H9 (cell line): Measurements from ENCODE around the gene DCAF15. TPM values are rescaled to one million over a fixed set of nuclear protein-coding genes. Genes with fewer than 3 reads are reported as not detected.

Source experiments
- DNase-seq: peaks from one replicate; pipeline ENCODE4 v3.0.0-alpha.2; 2017
- H2AFZ ChIP-seq: one replicate; pipeline ENCODE4 v1.6.1; 2013; ENCODE audit warnings: mild to moderate bottlenecking, low read length, control low read depth, moderate library complexity
- H2AK5ac ChIP-seq: 2 replicates; pipeline ENCODE4 v1.6.1; 2013; ENCODE audit warnings: low read length, control low read depth, mixed read lengths; ENCODE audit not compliant: insufficient read length
- H2BK120ac ChIP-seq: one replicate; pipeline ENCODE4 v1.6.1; 2013; ENCODE audit warnings: low read depth, mild to moderate bottlenecking, low read length, control low read depth, inconsistent platforms; ENCODE audit not compliant: poor library complexity, severe bottlenecking
- H2BK12ac ChIP-seq: 2 replicates; pipeline ENCODE4 v1.6.1; 2013; ENCODE audit warnings: low read length, control low read depth, mixed read lengths, low read depth; ENCODE audit not compliant: insufficient read length
- H2BK15ac ChIP-seq: 2 replicates; pipeline ENCODE4 v1.6.1; 2013; ENCODE audit warnings: low read depth, low read length, control low read depth
- H2BK20ac ChIP-seq: one replicate; pipeline ENCODE4 v1.6.1; 2013; ENCODE audit warnings: low read depth, mild to moderate bottlenecking, low read length, control low read depth, inconsistent platforms; ENCODE audit not compliant: poor library complexity, severe bottlenecking
- H2BK5ac ChIP-seq: 2 replicates; pipeline ENCODE4 v1.6.1; 2013; ENCODE audit warnings: low read length, control low read depth, mixed read lengths; ENCODE audit not compliant: insufficient read length
- H3K14ac ChIP-seq: 2 replicates; pipeline ENCODE4 v1.6.1; 2013; ENCODE audit warnings: low read length, control low read depth; ENCODE audit not compliant: insufficient read depth
- H3K18ac ChIP-seq: 2 replicates; pipeline ENCODE4 v1.6.1; 2013; ENCODE audit warnings: low read depth, mild to moderate bottlenecking, mixed read lengths, low read length, control low read depth; ENCODE audit not compliant: insufficient read length
- H3K23ac ChIP-seq: 2 replicates; pipeline ENCODE4 v1.6.1; 2013; ENCODE audit warnings: low read length, control low read depth, mixed read lengths, low read depth; ENCODE audit not compliant: insufficient read length
- H3K23me2 ChIP-seq: 2 replicates; pipeline ENCODE4 v1.6.1; 2013; ENCODE audit warnings: low read depth, mild to moderate bottlenecking, mixed read lengths, low read length, control low read depth; ENCODE audit not compliant: insufficient read length, poor library complexity, severe bottlenecking
- H3K27ac ChIP-seq: 2 replicates; pipeline ENCODE4 v1.5.1; 2013; ENCODE audit warnings: low read length, control low read depth, mixed read lengths, low read depth; ENCODE audit not compliant: insufficient read length
- H3K27me3 ChIP-seq: 2 replicates; pipeline ENCODE4 v1.6.1; 2013; ENCODE audit warnings: low read length, control low read depth, inconsistent platforms; ENCODE audit not compliant: insufficient read depth
- H3K4ac ChIP-seq: 2 replicates; pipeline ENCODE4 v1.6.1; 2013; ENCODE audit warnings: low read depth, mild to moderate bottlenecking, control low read depth, inconsistent platforms, low read length, moderate library complexity
- H3K4me1 ChIP-seq: 2 replicates; pipeline ENCODE4 v1.6.1; 2013; ENCODE audit warnings: low read length, control low read depth, inconsistent platforms; ENCODE audit not compliant: insufficient read depth
- H3K4me2 ChIP-seq: 2 replicates; pipeline ENCODE4 v1.6.1; 2013; ENCODE audit warnings: low read length, control low read depth, mixed read lengths; ENCODE audit not compliant: insufficient read length, insufficient read depth
- H3K56ac ChIP-seq: 2 replicates; pipeline ENCODE4 v1.6.1; 2013; ENCODE audit warnings: low read depth, mild to moderate bottlenecking, mixed read lengths, low read length, control low read depth; ENCODE audit not compliant: insufficient read length
- H3K79me1 ChIP-seq: 2 replicates; pipeline ENCODE4 v1.6.1; 2013; ENCODE audit warnings: low read depth, mild to moderate bottlenecking, moderate library complexity, low read length, control low read depth, inconsistent platforms; ENCODE audit not compliant: insufficient read depth, poor library complexity, severe bottlenecking
- H3K79me2 ChIP-seq: 2 replicates; pipeline ENCODE4 v1.6.1; 2013; ENCODE audit warnings: low read length, control low read depth, inconsistent platforms; ENCODE audit not compliant: insufficient read depth
- H3K9ac ChIP-seq: 2 replicates; pipeline ENCODE4 v1.6.1; 2013; ENCODE audit warnings: low read length, control low read depth, mixed read lengths; ENCODE audit not compliant: insufficient read length; ENCODE audit errors: extremely low read depth
- H3K9me3 ChIP-seq: one replicate; pipeline ENCODE4 v1.6.1; 2013; ENCODE audit warnings: low read depth, low read length, inconsistent platforms; ENCODE audit not compliant: control insufficient read depth
- H3T11ph ChIP-seq: one replicate; pipeline ENCODE4 v1.6.1; 2013; ENCODE audit warnings: mild to moderate bottlenecking, low read length, control low read depth, inconsistent platforms
- H4K20me1 ChIP-seq: one replicate; pipeline ENCODE4 v1.6.1; 2013; ENCODE audit not compliant: control insufficient read depth, insufficient read length, insufficient read depth
- H4K5ac ChIP-seq: 2 replicates; pipeline ENCODE4 v1.6.1; 2013; ENCODE audit warnings: low read depth, mild to moderate bottlenecking, mixed read lengths, low read length, control low read depth; ENCODE audit not compliant: insufficient read length
- H4K8ac ChIP-seq: replicated peaks from 2 replicates; pipeline ENCODE4 v1.6.1; 2013; ENCODE audit warnings: low read length, control low read depth, mixed read lengths, low read depth; ENCODE audit not compliant: insufficient read length
- H4K91ac ChIP-seq: 2 replicates; pipeline ENCODE4 v1.6.1; 2013; ENCODE audit warnings: low read depth, mild to moderate bottlenecking, moderate library complexity, mixed read lengths, low read length, control low read depth; ENCODE audit not compliant: insufficient read length
- H3K27ac Mint-ChIP-seq, 3 experiments: 2 replicates in 2 of 3; 3 replicates in 1 of 3; pipeline ENCODE4 v1.8.0; 2020 to 2021; ENCODE audit warnings: mixed read lengths in 3 of 3, mild to moderate bottlenecking in 1 of 3, moderate library complexity in 1 of 3
- H3K27me3 Mint-ChIP-seq: 2 replicates; pipeline ENCODE4 v1.8.0; 2021; ENCODE audit warnings: low read depth, mild to moderate bottlenecking, moderate library complexity, mixed read lengths
- H3K36me3 Mint-ChIP-seq, 3 experiments: 2 replicates in 2 of 3; 3 replicates in 1 of 3; pipeline ENCODE4 v1.8.0; 2020 to 2021; ENCODE audit warnings: low read depth in 3 of 3, mixed read lengths in 3 of 3; ENCODE audit not compliant: insufficient read depth in 1 of 3
- H3K4me1 Mint-ChIP-seq, 2 experiments: 2 replicates each; pipeline ENCODE4 v1.8.0; 2020; ENCODE audit warnings: mixed read lengths in 2 of 2
- H3K4me3 Mint-ChIP-seq, 2 experiments: 2 replicates in 1 of 2; 3 replicates in 1 of 2; pipeline ENCODE4 v1.8.0; 2020 to 2021; ENCODE audit warnings: mild to moderate bottlenecking in 2 of 2, mixed read lengths in 2 of 2, moderate library complexity in 1 of 2
- H3K9me3 Mint-ChIP-seq, 2 experiments: 2 replicates in 1 of 2; 3 replicates in 1 of 2; pipeline ENCODE4 v1.8.0; 2020; ENCODE audit warnings: mild to moderate bottlenecking in 2 of 2, mixed read lengths in 2 of 2, moderate library complexity in 1 of 2
- WGBS: extraction: QIAGEN DNeasy Blood & Tissue Kit; methylation state at CpG from one replicate; pipeline ENCODE4 v1.1.7; 2013; ENCODE audit warnings: missing lambda C conversion rate, low lambda C conversion rate, mixed read lengths; ENCODE audit not compliant: insufficient read length; ENCODE audit errors: extremely low coverage; 5-methylcytosine and 5-hydroxymethylcytosine counted together
- total RNA-seq: library from RNA; stranded (reverse); gene quantifications from 2 replicates; pipeline ENCODE4 v1.2.1, GENCODE V29; 2021
- TF ChIP-seq, protein P1 (sequence below): fragments of 200-600 bp; sonication (generic); conservative IDR thresholded peaks from 3 replicates; pipeline ENCODE4 v1.8.0; 2021; ENCODE audit warnings: antibody characterized with exemption, mild to moderate bottlenecking

Gene DCAF15
- total RNA-seq, 1 experiment from 2014 or later = 82.5 TPM

DNA sequence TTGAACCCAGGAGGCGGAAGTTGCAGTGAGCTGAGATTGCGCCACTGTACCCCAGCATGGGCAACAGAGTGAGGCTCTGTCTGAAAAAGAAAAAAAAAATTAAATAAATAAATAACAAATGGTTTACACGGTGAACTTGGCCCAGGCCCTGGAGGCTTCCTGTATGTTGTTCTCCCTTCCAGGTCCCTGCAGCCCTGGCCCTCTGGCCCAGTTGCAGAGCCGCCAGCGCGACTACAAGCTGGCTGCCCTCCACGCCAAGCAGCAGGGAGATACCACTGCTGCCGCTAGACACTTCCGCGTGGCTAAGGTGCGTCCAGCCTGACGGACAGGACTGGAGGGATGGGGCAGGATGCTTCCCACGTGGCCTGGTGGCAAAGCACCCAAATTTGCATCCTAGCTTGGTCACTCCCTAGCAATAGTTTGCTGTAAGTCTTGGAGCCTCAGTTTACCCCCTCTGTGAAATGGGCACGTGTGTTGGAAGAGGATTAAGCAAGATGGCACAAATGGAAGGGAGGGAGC is 34.4 kb upstream of the DCAF15 start:
- H3K4me1 Mint-ChIP-seq = no peaks in the 10 kb centered on the region
- Histone ChIP-seq H4K8ac (no peak overlapping the region), H3K4me2 (no peak overlapping the region), H3K79me1 (no peaks in the 10 kb centered on the region), H3K27ac (no peak overlapping the region), H3K4ac (no peak overlapping the region), H3K9ac (no peak overlapping the region), H3K23me2 (no peaks in the 10 kb centered on the region), H2BK15ac (no peak overlapping the region), H2AK5ac (no peak overlapping the region), H3K23ac (no peak overlapping the region), H3K79me2 (no peaks in the 10 kb centered on the region), H3K56ac (no peak overlapping the region), H3K14ac (no peak overlapping the region), H2AFZ (no peak overlapping the region), H3K27me3 (no peaks in the 10 kb centered on the region), H2BK12ac (no peak overlapping the region), H4K91ac (no peak overlapping the region), H2BK20ac (no peak overlapping the region), H2BK120ac (no peak overlapping the region), H4K5ac (no peak overlapping the region), H3K4me1 (no peaks in the 10 kb centered on the region), H3T11ph (no peak overlapping the region), H3K9me3 (peaks cover 6% of the 10 kb centered on the region), H2BK5ac (no peak overlapping the region), H4K20me1 (no peaks in the 10 kb centered on the region), H3K18ac (no peak overlapping the region)
- H3K27me3 Mint-ChIP-seq = no peaks in the 10 kb centered on the region
- no CpG with 5 or more reads among the region's 14 CpGs for WGBS
- TF ChIP-seq, protein P1, sequence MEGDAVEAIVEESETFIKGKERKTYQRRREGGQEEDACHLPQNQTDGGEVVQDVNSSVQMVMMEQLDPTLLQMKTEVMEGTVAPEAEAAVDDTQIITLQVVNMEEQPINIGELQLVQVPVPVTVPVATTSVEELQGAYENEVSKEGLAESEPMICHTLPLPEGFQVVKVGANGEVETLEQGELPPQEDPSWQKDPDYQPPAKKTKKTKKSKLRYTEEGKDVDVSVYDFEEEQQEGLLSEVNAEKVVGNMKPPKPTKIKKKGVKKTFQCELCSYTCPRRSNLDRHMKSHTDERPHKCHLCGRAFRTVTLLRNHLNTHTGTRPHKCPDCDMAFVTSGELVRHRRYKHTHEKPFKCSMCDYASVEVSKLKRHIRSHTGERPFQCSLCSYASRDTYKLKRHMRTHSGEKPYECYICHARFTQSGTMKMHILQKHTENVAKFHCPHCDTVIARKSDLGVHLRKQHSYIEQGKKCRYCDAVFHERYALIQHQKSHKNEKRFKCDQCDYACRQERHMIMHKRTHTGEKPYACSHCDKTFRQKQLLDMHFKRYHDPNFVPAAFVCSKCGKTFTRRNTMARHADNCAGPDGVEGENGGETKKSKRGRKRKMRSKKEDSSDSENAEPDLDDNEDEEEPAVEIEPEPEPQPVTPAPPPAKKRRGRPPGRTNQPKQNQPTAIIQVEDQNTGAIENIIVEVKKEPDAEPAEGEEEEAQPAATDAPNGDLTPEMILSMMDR = no peak
- DNase-seq = no peak
- peaks cover 8 to 12% of the 10 kb centered on the region in 2 experiments; a peak in 4 of 5 replicates for H3K9me3 Mint-ChIP-seq
- H3K4me3 Mint-ChIP-seq = no peak overlapping the region
- peaks cover 32 to 83% (median 57%) of the 10 kb centered on the region in 3 experiments for H3K36me3 Mint-ChIP-seq
- no peak overlapping the region for H3K27ac Mint-ChIP-seq
